Left renal cortex interstitium (tissue), 4 donors: Measurements from ENCODE around the gene SPATA25. TPM values are rescaled to one million over a fixed set of nuclear protein-coding genes. Genes with fewer than 3 reads are reported as not detected.
"Not testable (repeated sequence)": the region's sequence is repeated elsewhere in the genome, so short reads cannot be mapped to it uniquely, and the experiment has no call there.

Experiments
- DNase-seq, 4 donors: peaks; one replicate each; pipeline ENCODE4 v3.0.0-alpha.2; 2013; ENCODE audit warnings: low read depth in 4 of 4, low spot score in 2 of 4, missing footprints in 1 of 4
- polyA plus RNA-seq, 4 donors: library from polyadenylated mRNA; unstranded; fragments of 120-200 nt; gene quantifications; one replicate each; pipeline ENCODE4 v1.2.1, GENCODE V29; 2013; ENCODE audit not compliant: insufficient read length in 4 of 4

Gene SPATA25
- polyA plus RNA-seq, 4 donors = 2.6 to 7.4 (median 4.8) TPM

- DNase-seq = no peak
Measured at GRCh38 chr20:45918182-45918737, 30.8 kb upstream of the SPATA25 start.

DNA sequence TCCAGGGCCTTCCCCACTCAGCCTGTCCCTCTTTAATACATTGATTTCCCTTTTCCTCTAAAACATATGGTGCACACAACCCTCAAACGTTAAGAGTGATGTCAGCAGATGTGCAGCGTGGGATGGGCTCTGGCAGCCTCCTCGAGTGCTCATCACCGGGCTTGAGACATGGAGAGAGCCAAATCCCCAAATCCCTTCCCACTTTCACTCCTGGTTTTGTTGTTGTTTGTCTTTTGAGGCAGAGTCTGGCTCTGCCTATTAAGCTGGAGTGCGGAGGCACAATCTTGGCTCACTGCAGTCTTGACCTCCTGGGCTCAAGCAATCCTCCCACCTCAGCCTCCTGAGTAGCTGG is 30.3 kb upstream of the SPATA25 start:
- DNase-seq = no peak

DNA sequence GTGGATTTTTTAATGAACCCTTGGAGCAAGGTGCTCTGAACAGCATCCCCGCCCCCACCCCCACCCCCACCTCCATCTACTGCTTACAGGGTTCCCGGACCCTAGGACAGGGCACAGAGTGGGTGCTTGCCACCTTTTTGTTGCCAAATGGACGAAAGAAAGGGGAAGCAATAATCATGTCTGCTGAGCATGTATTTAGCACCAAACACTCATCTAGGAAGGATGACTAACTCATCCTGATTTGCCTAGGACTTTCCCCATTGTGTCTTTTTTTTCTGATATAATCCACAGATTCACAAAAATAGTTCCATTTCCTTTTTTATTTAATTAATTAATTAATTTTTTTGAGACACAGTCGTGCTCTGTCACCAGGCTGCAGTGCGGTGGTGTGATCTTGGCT is 25.7 kb upstream of the SPATA25 start:
- no peak for DNase-seq

DNA sequence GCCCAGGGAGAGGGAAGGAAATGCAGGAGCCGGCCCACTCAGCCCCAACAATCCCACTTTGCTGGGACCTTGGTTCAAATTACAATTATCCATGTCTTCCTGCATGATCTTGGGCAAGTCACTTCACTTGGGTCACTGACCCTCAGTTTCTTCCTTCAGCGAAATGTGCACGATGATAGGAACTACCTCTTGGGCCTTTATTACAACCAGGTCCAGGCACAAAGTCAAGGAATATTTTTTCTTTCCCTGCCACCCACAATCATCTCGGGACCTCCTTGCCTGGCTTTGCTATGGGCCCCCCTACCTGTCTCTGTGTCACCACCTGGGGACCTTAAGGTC is 24.9 kb upstream of the SPATA25 start:
- DNase-seq = no peak

DNA sequence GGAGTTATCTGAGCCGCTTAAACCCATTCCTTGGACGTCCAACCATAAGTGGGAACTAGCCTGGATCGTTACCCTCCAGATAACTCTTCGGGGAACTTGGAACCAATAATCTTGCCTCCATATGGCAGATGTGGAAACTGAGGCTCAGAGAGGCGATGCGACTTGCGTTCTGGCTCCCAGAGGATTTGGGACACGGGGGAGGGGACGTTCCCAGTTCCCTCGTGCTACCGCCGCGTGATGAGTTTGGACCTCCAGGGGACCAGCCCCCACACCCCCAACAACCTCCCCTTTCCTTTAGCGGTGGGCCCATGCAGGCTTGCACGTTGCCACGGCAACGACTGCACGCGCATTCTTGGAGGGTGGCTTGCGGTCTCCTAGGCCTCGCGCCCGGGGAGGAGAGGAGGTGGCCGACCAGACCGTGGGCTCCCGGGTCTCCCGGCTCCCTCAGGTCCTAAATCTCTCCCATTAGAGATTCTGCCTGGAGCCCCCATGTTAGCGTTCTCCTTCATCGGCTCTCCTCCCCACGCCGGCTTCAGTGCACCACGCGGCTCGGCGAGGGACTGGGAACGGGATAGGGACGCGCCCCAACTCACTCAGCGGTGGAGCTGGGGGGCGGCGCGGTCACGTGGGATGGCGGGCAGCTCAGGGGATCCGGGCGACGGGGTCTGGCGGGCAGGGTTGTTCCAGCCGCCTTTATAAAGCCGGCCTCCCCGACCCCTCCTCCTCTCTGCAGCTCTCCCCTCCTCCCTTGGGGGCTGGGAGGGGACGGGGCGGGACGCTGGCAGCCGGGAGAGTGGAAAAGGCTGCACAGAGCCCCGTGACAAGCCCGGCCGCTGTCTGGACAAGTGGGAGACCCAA is 24.3 kb upstream of the SPATA25 start, which contains the start of gene PLTP:
PLTP (minus strand) TSS at position 670 of the 858 bp plus-strand sequence. CDS start 703 bp downstream, outside the sequence.
- DNase-seq = peak in 1 of 4 donors; percentile 46

- DNase-seq = peak; percentile 82 to 95 (median 90)
Measured at GRCh38 chr20:45910670-45911485, 23.5 kb upstream of the SPATA25 start.

DNA sequence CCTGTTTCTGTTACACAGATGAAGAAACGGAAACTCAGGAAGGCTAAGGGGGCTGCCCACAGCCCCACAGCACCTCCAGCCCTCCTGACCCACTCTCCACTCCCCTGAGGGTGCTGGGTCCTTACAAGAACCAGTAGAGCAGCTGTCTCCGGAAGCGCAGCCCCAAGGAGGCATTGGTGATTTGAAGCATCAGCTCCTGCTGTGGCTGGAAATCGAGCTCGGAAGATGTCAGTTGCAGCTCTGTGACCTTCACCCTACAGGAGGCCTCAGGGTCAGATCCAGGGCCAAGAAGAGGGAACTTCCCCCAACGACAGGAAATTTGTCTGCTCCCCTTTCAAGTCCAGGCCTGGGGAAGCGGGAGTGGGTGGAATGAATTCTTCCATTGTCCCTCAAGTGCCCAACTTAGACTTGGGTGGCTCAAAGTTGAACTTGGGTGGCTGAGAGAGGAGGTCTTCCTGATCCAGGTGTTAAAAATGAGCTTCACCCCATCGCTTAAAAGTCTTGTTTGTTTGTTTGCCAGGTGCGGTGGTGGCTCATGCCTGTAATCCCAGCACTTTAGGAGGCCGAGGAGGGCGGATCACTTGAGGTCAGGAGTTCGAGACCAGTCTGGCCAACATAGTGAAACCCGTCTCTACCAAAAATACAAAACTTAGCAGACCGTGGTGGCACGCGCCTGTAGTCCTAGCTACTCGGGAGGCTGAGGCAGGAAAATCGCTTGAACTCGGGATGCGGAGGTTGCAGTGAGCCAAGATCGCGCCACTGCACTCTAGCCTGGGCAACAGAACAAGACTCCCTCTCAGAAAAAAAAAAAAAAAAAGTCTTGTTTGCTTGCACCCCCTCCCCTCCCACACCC is 22.6 kb upstream of the SPATA25 start:
- no peak for DNase-seq

DNA sequence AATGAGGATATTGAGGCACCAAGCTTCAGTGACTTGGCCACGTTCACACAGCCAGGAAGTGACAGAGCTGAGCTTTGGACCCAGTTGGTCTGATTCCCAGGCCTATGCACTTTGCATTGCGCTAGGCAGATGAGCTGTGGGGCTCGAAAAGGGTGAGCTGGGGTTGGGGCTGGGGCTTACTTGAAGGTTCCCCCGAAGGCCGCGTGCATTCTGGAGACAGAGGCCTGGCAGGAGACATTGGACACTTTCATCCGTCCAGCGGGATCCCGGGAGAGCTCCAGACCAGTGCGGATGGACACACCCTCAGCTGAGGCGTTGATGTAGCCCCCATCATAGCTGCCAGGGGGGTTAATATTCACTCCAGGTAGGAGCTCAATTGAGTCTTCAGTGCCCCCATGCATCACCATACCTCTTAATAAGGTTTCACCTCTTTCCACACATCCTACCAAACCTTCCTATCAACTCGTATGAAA is 21.9 kb upstream of the SPATA25 start:
- DNase-seq = no peak

DNA sequence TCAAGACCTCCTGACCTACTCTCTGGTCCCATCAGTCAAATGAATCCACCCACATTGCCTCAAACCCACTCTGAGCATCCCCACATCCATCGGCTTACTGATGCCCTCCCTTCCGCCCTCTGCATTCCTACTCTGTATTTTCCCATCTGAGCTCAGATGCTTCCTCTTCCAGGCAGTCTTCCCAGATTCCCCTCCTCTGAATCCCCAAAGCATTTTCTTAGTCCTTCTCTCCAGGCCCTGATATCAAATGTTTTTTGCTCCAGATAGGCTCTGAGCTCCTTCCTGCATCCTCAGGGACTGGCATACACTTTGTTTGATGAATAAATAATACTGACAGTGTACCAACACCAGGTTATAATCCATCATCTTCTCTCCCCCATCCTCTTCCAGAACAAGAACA is 20.7 kb upstream of the SPATA25 start:
- DNase-seq = no peak

DNA sequence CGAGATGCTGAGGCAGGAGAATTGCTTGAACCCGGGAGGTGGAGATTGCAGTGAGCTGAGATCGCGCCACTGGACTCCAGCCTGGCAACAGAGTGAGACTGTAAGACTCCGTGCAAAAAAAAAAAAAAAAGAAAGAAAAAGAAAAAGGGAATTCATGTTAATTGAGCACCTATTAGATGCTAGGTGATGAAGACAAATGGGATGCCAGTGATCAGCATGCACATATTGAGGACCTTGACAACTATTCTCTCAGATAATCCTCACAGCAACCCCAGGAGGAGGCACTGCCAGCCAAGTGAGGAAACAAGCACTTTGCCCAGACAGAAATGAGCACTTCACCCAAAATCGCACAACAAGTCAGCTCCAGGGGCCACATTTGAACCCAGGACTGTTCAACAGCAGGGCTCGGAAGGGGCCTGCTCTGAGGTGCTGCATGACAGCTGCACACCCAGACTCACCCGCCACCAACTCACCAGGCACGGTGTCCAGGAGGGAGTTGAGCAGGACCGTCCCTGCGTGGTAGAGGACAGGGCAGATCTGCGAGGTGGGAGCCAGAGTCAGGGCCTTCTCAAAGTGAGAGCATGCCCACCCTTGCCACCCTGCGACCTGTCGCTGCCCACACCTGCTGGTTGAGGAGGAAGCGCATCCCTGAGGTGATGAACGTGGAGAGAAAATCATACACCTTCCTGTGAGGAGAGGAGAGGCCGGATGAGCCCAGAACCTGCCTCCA is 20.0 kb upstream of the SPATA25 start:
- no peak for DNase-seq

DNA sequence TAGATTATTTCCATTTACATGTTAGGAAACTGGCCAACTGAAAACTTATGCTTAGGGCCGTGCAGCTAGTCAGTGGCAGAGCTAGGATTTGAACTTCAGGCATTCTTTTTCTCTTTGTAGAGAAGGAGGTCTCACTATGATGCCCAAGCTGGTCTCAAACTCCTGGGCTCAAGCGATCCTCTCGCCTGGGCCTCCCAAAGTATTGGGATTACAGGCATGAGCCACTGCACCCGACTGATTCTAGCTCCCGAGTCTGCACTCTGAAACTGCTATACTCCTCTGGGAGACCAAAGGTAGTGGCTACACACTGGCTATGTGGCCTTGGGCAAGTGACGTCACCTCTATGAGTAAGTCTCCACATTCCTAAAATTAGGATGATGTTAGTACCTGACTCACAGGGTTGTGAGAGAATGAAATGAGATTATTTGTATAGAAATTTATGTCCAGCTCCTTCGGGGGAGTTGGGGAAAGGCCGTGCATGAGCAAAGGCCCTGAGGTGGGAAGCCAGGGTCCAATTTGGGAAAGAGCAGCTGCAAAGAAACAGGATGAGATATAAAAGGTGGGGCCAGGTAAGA is 18.2 kb upstream of the SPATA25 start:
- DNase-seq = no peak

DNA sequence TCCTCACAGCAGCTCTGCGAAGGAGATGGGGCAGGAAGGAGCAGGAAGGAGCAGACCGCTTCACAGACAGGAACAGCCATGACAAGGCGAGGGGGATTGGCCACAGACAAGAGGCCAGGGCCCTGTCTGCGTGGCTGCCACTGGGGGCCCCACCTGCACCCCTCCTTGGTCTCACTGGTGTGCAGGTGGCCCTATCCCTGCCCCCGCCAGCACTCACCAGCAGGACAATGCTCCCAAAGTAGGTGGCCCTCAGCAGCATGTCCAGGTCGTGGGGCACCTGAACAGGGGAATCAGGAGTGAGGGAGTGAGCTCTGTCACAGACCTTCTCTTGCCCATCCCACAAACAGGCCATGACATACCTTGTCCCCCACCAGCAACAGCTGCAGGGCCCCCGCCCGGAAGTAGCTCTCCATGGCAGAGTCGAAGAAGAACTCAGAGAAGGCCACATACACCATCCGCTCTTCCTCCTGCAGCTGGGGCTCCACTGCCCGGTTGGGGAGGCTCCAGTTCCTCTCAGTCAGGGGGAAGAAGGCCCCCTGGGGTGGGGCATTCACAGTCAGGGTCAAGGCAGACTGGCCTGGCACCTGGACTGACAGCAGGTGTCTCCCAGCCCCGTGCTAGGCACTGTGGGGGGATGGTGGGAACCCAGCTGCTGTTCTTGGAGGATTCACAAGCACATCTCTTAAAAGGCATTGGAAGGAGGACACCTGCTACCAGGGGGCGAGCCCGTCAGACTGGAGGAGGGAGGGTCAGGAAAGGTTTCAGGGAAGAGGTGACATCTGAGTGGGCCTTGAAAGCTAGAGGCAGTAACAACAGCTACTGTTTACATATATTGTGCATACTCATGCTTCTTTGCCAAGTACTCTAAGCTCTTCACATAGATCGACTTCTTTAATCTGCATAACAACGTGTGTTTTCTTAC is 17.4 kb upstream of the SPATA25 start:
- DNase-seq = no peak

DNA sequence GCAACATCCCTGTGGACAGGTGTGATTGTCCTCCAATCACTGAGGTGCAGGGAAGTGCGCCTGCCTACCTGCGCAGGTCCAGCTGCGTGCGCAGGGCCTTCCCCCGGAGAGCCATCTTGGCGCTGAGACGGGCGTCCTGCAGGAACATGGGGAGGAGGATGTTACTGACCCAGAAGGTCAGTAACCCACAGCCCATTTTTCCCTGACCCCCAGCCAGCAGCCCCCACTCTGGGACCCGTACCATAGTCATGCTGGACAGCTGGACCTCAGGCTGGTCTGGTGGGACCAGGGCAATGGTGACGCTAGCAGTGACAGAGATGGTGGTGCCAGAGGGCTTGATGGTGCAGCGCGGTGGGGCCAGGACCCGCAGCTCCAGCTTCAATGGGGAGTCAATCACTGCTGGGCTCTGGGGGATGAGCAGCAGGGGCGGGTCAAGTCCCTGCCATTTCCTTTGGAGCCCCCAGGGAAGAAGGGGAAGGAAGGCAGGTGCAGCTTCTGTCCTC is 14.8 kb upstream of the SPATA25 start:
- no peak for DNase-seq

DNA sequence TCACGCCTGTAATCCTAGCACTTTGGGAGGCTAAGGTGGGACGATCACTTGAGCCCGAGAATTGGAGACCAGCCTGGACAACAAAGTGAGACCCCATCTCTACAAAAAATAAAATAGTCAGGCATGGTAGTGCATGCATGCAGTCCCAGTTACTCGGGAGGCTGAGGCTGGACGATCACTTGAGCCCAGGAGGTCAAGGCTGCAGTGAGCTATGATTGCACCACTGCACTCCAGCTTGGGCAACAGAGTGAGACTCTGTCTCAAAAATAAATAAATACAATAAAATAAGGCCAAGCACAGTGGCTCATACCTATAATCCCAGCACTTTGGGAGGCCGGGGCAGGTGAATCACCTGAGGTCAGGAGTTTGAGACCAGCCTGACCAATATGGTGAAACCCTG is 13.9 kb upstream of the SPATA25 start:
- not testable (repeated sequence) for DNase-seq

- DNase-seq = no peak
Measured at GRCh38 chr20:45899046-45899835, 11.8 kb upstream of the SPATA25 start.

- no peak for DNase-seq
Measured at GRCh38 chr20:45898285-45898684, 10.9 kb upstream of the SPATA25 start.

DNA sequence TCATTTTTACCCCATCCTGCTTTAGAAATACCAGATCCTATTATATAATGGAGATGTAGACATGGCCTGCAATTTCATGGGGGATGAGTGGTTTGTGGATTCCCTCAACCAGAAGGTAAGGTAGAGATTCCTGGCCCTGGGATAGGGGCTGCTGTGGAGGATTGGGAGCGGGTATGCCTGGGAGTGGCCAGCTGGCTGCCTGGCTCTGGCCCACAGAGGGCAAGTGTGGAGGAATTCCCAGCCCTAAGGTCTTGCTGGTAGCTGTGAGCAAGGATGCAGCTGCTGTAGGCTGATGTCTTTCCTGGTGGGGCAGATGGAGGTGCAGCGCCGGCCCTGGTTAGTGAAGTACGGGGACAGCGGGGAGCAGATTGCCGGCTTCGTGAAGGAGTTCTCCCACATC is 10.3 kb upstream of the SPATA25 start:
- no peak for DNase-seq
